AG20443 (cell line): ENCODE data around the gene CDHR1.
"Not testable (repeated sequence)": the region's sequence is repeated elsewhere in the genome, so short reads cannot be mapped to it uniquely, and the experiment has no call there.

Experiments used
- DNase-seq: peaks from one replicate; pipeline ENCODE4 v3.0.0; 2012; ENCODE audit warnings: low spot score, mixed read lengths

CDHR1 gene

GRCh38 chr10:84194424-84195043, at the start of gene CDHR1:
Gene CDHR1, plus strand, starts transcription at chr10:84194537. Its CDS starts 224 bp downstream, at chr10:84194761.
- peak; percentile 66 for DNase-seq

- no peak for DNase-seq
Measured at GRCh38 chr10:84147347-84147746, 47.0 kb upstream of the CDHR1 start.

GRCh38 chr10:84148006-84148597, 46.2 kb upstream of the CDHR1 start:
- DNase-seq = peak; percentile 61

DNA sequence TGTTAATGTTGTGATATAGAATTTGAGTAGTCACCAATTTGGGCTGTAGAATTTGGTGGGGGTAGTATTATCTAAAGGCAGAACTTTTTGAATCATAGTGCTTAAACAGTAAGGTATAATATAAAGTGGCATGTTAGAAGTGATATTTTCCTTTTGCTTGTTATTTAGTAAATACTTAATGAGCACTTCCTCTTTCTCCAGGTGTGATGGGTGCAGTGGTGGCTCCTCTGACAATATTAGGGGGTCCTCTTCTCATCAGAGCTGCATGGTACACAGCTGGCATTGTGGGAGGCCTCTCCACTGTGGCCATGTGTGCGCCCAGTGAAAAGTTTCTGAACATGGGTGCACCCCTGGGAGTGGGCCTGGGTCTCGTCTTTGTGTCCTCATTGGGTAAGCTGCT, 44.5 kb upstream of the CDHR1 start:
- DNase-seq = no peak

DNA sequence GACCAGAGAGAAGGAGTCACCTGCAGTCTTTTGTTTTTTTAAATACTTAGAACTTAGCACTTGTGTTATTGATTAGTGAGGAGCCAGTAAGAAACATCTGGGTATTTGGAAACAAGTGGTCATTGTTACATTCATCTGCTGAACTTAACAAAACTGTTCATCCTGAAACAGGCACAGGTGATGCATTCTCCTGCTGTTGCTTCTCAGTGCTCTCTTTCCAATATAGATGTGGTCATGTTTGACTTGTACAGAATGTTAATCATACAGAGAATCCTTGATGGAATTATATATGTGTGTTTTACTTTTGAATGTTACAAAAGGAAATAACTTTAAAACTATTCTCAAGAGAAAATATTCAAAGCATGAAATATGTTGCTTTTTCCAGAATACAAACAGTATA, 41.6 kb upstream of the CDHR1 start:
- DNase-seq = no peak

DNA sequence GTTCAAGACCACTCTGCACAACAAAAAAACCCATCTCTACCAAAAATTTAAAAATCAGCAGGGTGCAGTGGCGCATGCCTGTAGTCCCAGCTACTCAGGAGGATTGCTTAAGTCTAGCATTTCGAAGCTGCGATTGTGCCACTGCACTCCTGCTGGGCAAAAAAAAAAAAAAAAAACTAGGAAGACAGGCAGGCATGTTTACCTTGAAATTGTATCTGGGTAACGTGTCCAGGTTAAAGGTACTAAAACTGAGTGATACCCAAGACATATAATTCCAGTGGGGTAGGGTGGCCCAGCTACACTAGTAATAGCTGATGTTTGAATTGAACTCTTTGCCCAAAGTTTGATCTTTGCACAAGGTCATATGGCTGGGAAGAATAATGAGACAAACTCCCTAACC, 38.8 kb upstream of the CDHR1 start:
- DNase-seq = no peak

GRCh38 chr10:84156009-84156408, 38.3 kb upstream of the CDHR1 start:
- DNase-seq = no peak

DNA sequence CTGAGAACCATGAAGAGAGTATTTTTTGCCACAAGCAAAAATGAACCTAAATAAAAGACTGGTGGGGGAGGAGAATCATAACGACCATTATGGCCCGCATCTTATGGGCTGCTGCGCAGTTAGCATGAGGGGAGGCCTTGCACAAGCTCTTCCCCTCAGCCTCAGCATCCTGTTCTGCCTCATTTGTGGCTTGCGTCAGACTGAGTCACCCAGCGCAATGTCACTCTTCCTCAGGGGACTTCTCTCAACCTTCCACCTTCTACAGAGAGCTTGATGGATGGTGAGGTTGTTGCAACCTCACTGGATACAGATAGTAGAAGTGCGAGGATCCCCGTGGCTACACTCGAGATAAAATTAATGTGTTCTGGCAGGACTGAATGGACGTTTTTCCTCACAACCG, 37.6 kb upstream of the CDHR1 start:
- DNase-seq = no peak

DNA sequence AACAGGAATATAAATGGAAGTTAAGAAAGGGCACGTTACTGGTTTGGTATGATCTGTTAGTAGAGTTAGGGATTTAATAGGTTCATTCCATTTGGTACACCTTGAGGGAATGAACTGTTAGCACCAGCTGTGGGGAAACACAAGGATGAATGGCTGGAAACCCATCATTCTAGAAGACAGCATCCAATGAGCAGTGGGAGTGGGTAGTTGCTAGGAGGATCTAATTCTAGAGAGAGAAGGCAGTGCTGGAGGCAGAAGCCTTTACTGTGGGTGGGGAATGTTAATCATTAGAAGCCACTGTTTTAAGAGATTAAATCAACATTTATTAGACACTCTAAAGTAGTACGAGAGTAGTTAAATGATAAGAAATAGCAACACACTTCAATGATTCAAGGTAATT, 36.3 kb upstream of the CDHR1 start:
- DNase-seq = no peak

DNA sequence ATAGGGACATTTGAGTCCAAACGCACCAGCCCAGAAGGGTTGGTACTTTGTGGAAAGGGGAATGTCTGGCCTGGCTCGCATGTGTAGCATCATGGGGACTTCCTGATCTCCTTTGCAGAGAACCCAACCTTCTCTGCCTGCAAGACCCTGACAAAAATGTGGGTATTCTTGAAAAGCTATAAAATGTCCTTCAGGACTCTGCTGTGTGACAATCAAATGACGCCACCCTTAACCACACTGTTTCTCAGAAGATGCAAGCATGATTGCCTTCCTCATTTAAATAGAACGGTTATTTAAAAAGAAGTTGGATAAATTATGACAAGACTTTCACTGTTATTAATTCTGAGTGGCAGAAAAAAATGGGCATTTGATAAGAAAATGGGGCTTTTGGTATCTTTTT, 35.8 kb upstream of the CDHR1 start:
- DNase-seq = no peak

GRCh38 chr10:84159076-84159685, 35.2 kb upstream of the CDHR1 start:
- no peak for DNase-seq

DNA sequence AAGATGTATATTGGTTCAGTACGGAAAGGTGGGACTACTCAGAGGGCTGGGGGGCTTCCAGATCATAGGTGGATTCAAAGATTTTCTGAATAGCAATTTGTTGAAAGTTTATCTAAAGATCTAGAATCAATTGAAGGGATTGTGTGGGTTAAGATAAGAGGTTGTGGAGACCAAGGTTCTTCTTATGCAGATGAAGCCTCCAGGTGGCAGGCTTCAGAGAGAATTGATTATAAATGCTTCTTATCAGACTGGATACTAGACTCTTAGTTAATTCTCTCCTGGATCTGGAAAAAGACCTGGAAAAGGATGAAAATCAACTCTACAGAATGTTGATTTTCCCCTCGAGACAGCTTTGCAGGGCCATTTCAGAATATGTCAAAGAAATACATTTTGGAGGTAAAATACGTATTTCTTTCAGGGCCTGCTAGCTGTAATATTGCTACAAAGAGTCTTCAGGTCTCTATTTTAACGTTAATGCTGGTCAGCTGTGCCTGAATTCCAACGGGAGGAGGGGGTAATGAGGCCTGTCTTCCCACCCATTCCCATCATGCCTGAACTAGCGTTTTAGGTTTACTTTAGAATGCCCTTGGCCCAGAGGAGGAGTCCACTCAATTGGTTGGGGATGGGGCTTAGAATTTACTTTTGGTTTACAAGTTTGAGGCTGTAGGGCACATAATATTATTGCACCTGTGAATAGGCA, 33.5 kb upstream of the CDHR1 start:
- DNase-seq = no peak

DNA sequence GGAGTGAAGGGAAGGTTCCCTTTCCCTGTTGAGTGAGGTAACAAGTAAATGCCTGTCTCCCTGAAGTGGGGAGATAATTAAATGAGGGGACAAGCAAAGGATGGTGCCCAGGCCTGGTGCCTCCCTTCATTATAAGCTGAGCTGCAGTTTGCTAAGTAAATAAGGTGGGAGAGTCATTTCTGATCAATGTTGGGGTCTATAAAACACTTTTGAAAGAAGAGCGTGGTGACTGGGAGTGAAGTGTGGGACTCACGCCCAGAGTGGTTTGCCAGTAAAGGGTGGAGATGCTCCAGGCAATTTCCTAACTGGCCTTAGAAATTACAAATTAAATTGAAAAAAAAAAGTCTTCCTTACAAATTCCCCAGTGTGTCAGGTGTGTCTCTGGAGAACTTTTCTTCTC, 30.3 kb upstream of the CDHR1 start:
- DNase-seq = no peak

GRCh38 chr10:84164442-84164841, 29.9 kb upstream of the CDHR1 start:
- DNase-seq = no peak

DNA sequence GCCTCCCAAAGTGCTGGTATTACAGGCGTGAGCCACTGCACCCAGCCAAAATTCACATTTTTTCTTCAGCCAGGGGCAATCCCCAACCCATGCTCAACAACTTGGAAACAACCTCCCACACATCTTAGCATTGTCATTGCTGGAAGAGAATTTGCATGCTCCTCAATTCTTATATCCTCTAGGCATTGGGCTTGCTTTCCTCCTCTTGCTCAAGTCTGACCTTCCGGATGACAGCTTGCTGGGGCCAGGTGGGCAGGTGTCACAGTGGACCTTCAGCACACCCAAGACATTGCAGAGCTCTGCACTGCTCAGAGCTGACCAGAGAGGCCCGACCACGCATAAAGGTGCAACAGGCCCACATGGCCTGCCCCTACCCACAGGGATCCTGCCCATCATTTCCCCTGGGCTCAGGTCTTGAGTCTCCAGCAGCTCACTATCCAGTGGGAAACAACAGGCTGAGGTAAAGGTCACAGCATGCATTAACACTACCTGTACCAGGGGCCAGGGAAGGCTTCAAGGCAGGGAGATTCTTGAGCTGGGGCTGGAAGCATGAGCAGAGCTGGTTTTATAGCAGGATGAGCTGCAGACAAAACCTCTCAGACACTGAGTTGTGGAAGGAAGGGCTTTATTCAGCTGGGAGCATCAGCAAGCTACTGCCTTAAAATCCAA, 27.6 kb upstream of the CDHR1 start:
- DNase-seq = no peak

DNA sequence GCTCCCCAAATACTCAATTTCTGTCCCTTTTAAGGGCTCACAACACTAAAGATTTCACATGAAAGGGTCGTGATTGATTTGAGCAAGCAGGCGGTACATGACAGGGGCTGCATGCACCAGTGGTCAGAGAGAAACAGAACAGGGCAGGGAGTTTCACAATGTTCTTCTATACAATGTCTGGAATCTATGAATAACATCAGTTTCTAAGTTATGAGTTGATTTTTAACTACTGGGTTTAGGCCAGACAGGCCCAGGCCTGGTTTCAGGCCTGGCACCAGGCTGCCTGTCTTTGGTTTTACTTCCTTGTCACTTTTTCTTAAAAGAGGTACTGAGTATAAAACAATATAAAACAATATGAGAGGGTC, 27.1 kb upstream of the CDHR1 start:
- not testable (repeated sequence) for DNase-seq

DNA sequence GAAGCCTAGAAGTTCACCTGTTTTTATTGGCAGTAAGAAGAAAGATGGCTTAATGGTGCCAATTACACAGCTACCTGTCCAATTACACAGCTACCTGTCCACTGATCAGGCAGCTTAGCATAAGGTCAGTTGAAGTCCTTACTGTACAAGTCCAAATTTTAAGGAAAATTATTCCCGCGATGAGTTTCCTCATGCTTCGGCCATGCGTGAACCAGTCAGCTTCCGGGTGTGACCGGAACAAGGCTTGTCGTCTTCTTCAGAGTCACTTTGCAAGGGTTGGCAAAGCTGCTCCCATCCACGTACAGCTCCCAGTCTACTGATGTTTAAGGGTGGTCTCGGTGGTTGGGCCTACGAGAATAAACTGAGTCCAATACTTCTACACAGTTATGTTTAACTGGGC, 26.0 kb upstream of the CDHR1 start:
- not testable (repeated sequence) for DNase-seq

GRCh38 chr10:84171237-84171636, 23.1 kb upstream of the CDHR1 start:
- not testable (repeated sequence) for DNase-seq

- DNase-seq = not testable (repeated sequence)
Measured at GRCh38 chr10:84171700-84172466, 22.5 kb upstream of the CDHR1 start.

- no peak for DNase-seq
Measured at GRCh38 chr10:84172467-84173356, 21.6 kb upstream of the CDHR1 start.

DNA sequence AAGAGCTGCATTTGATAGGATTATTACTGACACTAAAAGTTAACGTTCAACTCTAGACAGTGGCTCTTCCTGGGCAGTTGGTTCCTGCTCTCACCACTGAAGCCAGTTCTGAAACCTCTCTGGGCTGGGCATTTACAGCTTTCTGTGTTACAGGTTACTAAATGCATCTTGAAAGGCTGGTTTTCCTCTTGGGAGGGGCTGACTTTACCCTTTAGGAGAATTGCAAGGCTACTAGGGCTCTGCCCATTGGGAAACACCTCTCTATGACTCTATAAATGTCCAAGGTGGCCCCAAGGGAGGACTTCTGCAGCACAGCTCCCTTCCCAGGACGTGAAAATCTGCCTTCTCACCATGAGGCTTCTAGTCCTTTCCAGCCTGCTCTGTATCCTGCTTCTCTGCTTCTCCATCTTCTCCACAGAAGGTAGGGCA, 20.8 kb upstream of the CDHR1 start, which contains the start of gene GPR15LG:
GPR15LG (plus strand) TSS at position 301 of the 429 bp plus-strand sequence; CDS start at position 352, 51 bp downstream.
- no peak for DNase-seq
